WTC11 (cell line): ENCODE data around the gene SLC31A1. TPM values are rescaled to one million over a fixed set of nuclear protein-coding genes. Genes with fewer than 3 reads are reported as not detected.

ENCODE experiments used
- ATAC-seq: fragments of 200-7000 bp; cut with Tn5 transposase; 2 replicates; pipeline ENCODE4 v1.10.0; 2021; ENCODE audit warnings: mild to moderate bottlenecking, moderate library complexity
- CTCF ChIA-PET: fragments of 300-600 bp; sonication (Branson Sonifier 250); formaldehyde crosslinking; loops from one replicate; lab custom pipeline; 2021; ENCODE audit warnings: antibody characterized with exemption; lab: Charles Lee
- POLR2A ChIA-PET: fragments of 350-600 bp; sonication (Branson Sonifier 250); formaldehyde crosslinking; loops from one replicate; lab custom pipeline; 2021; ENCODE audit warnings: antibody characterized with exemption; lab: Charles Lee
- DNase-seq: peaks from one replicate; pipeline ENCODE4 v3.0.0; 2021; ENCODE audit warnings: low spot score
- H3K27ac Mint-ChIP-seq: 2 replicates; pipeline ENCODE4 v1.8.0; 2021; ENCODE audit warnings: mixed read lengths
- H3K27me3 Mint-ChIP-seq: 2 replicates; pipeline ENCODE4 v1.8.0; 2021; ENCODE audit warnings: low read depth, mild to moderate bottlenecking, moderate library complexity, mixed read lengths
- H3K36me3 Mint-ChIP-seq: 2 replicates; pipeline ENCODE4 v1.8.0; 2021; ENCODE audit warnings: mixed read lengths
- H3K4me1 Mint-ChIP-seq: 2 replicates; pipeline ENCODE4 v1.8.0; 2022; ENCODE audit warnings: mixed read lengths
- H3K4me3 Mint-ChIP-seq: 2 replicates; pipeline ENCODE4 v1.8.0; 2021; ENCODE audit warnings: mild to moderate bottlenecking, moderate library complexity, mixed read lengths
- H3K9me3 Mint-ChIP-seq: 2 replicates; pipeline ENCODE4 v1.8.0; 2021; ENCODE audit warnings: mixed read lengths
- CTCF ChIP-seq: fragments of 200-600 bp; IDR thresholded peaks from 2 replicates; pipeline ENCODE4 v1.8.0; 2022; ENCODE audit warnings: antibody characterized with exemption
- E2F4 ChIP-seq: sonication (generic); formaldehyde crosslinking; IDR thresholded peaks from 2 replicates; pipeline ENCODE4 v1.8.1; 2022; ENCODE audit warnings: low read depth, mild to moderate bottlenecking, moderate library complexity, missing genetic modification reagents, borderline replicate concordance
- KAT7 ChIP-seq: sonication (generic); formaldehyde crosslinking; IDR thresholded peaks from 2 replicates; pipeline ENCODE4 v1.8.1; 2023; ENCODE audit warnings: missing genetic modification reagents, mild to moderate bottlenecking, borderline replicate concordance
- MLX ChIP-seq: sonication (generic); formaldehyde crosslinking; IDR thresholded peaks from 2 replicates; pipeline ENCODE4 v1.8.1; 2023; ENCODE audit warnings: mild to moderate bottlenecking, missing genetic modification reagents, moderate library complexity
- NR1H2 ChIP-seq: sonication (generic); formaldehyde crosslinking; IDR thresholded peaks from 2 replicates; pipeline ENCODE4 v1.9.0; 2021; ENCODE audit warnings: mild to moderate bottlenecking, moderate library complexity, missing genetic modification reagents
- NR2C2 ChIP-seq: sonication (generic); formaldehyde crosslinking; IDR thresholded peaks from 2 replicates; pipeline ENCODE4 v1.8.0; 2022; ENCODE audit warnings: mild to moderate bottlenecking, missing genetic modification reagents
- SMAD3 ChIP-seq: sonication (generic); formaldehyde crosslinking; IDR thresholded peaks from 2 replicates; pipeline ENCODE4 v1.8.0; 2022; ENCODE audit warnings: missing genetic modification reagents, mild to moderate bottlenecking, borderline replicate concordance
- SMAD4 ChIP-seq: sonication (generic); formaldehyde crosslinking; IDR thresholded peaks from 2 replicates; pipeline ENCODE4 v1.8.0; 2022; ENCODE audit warnings: mild to moderate bottlenecking, missing genetic modification reagents
- SOX15 ChIP-seq: fragments of 250-450 bp; sonication (Bioruptor Pico); IDR thresholded peaks from 2 replicates; pipeline ENCODE4 v1.9.0; 2021; ENCODE audit warnings: mild to moderate bottlenecking
- SP1 ChIP-seq: sonication (generic); formaldehyde crosslinking; conservative IDR thresholded peaks from 2 replicates; pipeline ENCODE4 v1.8.1; 2022; ENCODE audit warnings: missing genetic modification reagents
- STAT6 ChIP-seq: sonication (generic); formaldehyde crosslinking; conservative IDR thresholded peaks from 2 replicates; pipeline ENCODE4 v1.8.1; 2023; ENCODE audit warnings: mild to moderate bottlenecking, low read depth, missing genetic modification reagents, moderate library complexity
- USF1 ChIP-seq: sonication (generic); formaldehyde crosslinking; IDR thresholded peaks from 2 replicates; pipeline ENCODE4 v1.8.0; 2022; ENCODE audit warnings: mild to moderate bottlenecking, missing genetic modification reagents
- USF2 ChIP-seq: sonication (generic); formaldehyde crosslinking; IDR thresholded peaks from 2 replicates; pipeline ENCODE4 v1.8.1; 2023; ENCODE audit warnings: mild to moderate bottlenecking, missing genetic modification reagents, moderate library complexity
- ZBTB21 ChIP-seq: sonication (generic); formaldehyde crosslinking; IDR thresholded peaks from 2 replicates; pipeline ENCODE4 v1.8.1; 2023; ENCODE audit warnings: mild to moderate bottlenecking, missing genetic modification reagents, borderline replicate concordance
- ZMAT4 ChIP-seq: fragments of 250-450 bp; sonication (Bioruptor Pico); IDR thresholded peaks from 2 replicates; pipeline ENCODE4 v1.9.0; 2021; ENCODE audit warnings: mild to moderate bottlenecking
- total RNA-seq: library from RNA; stranded (reverse); gene quantifications from 3 replicates; pipeline ENCODE4 v1.2.3, GENCODE V29; 2021

SLC31A1 gene
- total RNA-seq, 1 experiment from 2014 or later = 43.9 TPM

- TF ChIP-seq STAT6 = no peak
Measured at GRCh38 chr9:113302792-113303418, 81.6 kb downstream of the SLC31A1 start, which contains the start of gene RNF183 (continued).

GRCh38 chr9:113306566-113306965 is 85.2 kb downstream of the SLC31A1 start:
- CTCF ChIA-PET = no interaction called here
- TF ChIP-seq SMAD3 (CRISPR knock-in tag) = no peak
- no peak for TF ChIP-seq ZBTB21 (CRISPR knock-in tag)
- no peak for TF ChIP-seq E2F4 (CRISPR knock-in tag)
- TF ChIP-seq USF1 = no peak
- no peak for TF ChIP-seq KAT7 (CRISPR knock-in tag)
- no peak for TF ChIP-seq SP1 (CRISPR knock-in tag)
- TF ChIP-seq, all 79 proteins: peak for 0
- DNase-seq (no peak), ATAC-seq (no peak)
- Mint-ChIP-seq H3K27me3 (no peaks in the 10 kb centered on the region), H3K36me3 (no peaks in the 10 kb centered on the region), H3K4me1 (0 out of 2 replicates have a peak, but pooled peaks cover 3% of the 10 kb centered on the region), H3K27ac (no peak overlapping the region), H3K4me3 (no peak overlapping the region), H3K9me3 (no peaks in the 10 kb centered on the region)
- POLR2A ChIA-PET = no interaction called here

- no peak for ATAC-seq
- ChIA-PET POLR2A (interaction anchor here (0.6 kb wide), 1 partner anchor 23 kb away, joined by 4 read pairs; no protein-coding TSS in a partner anchor), CTCF (no interaction called here)
- H3K27ac Mint-ChIP-seq = no peak overlapping the region
- H3K27me3 Mint-ChIP-seq = no peaks in the 10 kb centered on the region
- H3K4me3 Mint-ChIP-seq = no peak overlapping the region
- DNase-seq = no peak
- no peaks in the 10 kb centered on the region for H3K36me3 Mint-ChIP-seq
- 0 out of 2 replicates have a peak, but pooled peaks cover 3% of the 10 kb centered on the region for H3K4me1 Mint-ChIP-seq
- no peaks in the 10 kb centered on the region for H3K9me3 Mint-ChIP-seq
- TF ChIP-seq ZMAT4 (CRISPR knock-in tag) (no peak), USF2 (CRISPR knock-in tag) (no peak), NR1H2 (CRISPR knock-in tag) (no peak), SOX15 (CRISPR knock-in tag) (no peak), STAT6 (no peak), CTCF (no peak), MLX (CRISPR knock-in tag) (no peak), SMAD4 (no peak), KAT7 (CRISPR knock-in tag) (no peak), E2F4 (CRISPR knock-in tag) (no peak), NR2C2 (CRISPR knock-in tag) (no peak)
Measured at GRCh38 chr9:113307396-113307975, 86.1 kb downstream of the SLC31A1 start.
